Panc1 (cell line): ENCODE data around the gene TMEM61.

Experiments used
- POLR2AphosphoS5 ChIP-seq: IDR thresholded peaks from 2 replicates; pipeline ENCODE4 v1.6.1; 2012; ENCODE audit warnings: mild to moderate bottlenecking, low read depth, low read length, moderate library complexity
- REST ChIP-seq, 2 experiments: IDR thresholded peaks; 2 replicates each; pipeline ENCODE4 v1.6.1; 2011 to 2012; ENCODE audit warnings: low read depth in 2 of 2, control low read depth in 1 of 2, low read length in 1 of 2, mild to moderate bottlenecking in 1 of 2, moderate library complexity in 1 of 2; ENCODE audit not compliant: insufficient read depth in 1 of 2
- TCF7L2 ChIP-seq: IDR thresholded peaks from 2 replicates; pipeline ENCODE4 v1.6.1; 2011; ENCODE audit warnings: mild to moderate bottlenecking, low read depth, low read length, inconsistent platforms
- TF ChIP-seq, protein P1 (sequence below): fragments of 450-650 bp; IDR thresholded peaks from 2 replicates; pipeline ENCODE4 v1.5.1; 2017; ENCODE audit warnings: mild to moderate bottlenecking

DNA sequence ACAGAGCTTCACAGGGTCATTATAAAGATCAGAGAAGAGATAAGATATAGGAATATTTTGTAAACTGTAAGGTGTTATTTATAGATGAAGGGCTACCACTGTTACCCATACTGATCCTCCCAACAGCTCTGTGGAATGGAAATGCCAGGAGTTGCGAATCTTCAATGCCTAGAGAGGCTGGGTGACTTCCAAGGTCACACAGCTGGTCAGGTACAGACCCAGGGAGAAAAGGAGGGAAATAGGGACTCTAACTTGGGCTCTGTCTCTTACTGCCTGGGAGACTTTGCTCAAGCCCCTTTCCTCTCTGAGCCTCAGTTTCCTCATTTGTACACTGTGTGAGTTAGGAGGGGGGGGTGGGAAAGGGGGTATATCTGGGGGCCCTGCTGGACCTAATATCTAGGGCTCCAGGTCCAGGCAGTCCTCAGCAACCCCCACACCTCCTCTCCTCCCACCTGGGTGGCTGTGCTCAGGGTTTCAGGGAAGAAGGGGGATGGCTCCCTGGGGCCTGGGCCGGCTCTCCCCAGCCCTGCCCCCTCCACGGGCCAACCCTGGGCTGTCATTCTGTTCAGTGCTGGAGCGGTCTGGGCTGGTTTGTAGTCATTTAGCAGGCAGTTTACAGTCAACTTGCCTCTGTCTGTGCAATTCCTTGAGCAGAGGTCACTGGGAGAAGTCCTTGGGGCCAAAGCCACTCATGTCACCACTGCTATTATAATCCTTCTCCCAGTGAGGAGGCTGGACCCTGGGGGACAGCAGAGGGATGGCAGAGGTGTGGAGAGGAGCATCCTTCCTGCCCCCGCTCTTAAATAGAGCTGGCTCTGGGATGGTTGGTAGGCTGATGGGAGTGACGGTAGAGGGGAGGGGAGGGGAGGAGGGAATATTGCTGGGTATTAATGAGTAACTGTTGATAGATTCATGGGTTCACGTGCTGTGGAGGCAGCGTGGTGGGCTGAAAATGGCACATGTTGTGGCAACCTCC is 20.0 kb downstream of the TMEM61 start:
- TF ChIP-seq, protein P1, sequence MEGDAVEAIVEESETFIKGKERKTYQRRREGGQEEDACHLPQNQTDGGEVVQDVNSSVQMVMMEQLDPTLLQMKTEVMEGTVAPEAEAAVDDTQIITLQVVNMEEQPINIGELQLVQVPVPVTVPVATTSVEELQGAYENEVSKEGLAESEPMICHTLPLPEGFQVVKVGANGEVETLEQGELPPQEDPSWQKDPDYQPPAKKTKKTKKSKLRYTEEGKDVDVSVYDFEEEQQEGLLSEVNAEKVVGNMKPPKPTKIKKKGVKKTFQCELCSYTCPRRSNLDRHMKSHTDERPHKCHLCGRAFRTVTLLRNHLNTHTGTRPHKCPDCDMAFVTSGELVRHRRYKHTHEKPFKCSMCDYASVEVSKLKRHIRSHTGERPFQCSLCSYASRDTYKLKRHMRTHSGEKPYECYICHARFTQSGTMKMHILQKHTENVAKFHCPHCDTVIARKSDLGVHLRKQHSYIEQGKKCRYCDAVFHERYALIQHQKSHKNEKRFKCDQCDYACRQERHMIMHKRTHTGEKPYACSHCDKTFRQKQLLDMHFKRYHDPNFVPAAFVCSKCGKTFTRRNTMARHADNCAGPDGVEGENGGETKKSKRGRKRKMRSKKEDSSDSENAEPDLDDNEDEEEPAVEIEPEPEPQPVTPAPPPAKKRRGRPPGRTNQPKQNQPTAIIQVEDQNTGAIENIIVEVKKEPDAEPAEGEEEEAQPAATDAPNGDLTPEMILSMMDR, result no peak
- no peak for TF ChIP-seq REST (IDR thresholded peaks at IDR 0.05; ENCODE audit: insufficient read depth in 1 of 2, low read depth in 2 of 2, low read length in 1 of 2)
- no peak for TF ChIP-seq POLR2AphosphoS5
- TF ChIP-seq TCF7L2, result no peak
